OCI-LY7 (cell line): ENCODE results near the gene TEX14. TPM values are rescaled to one million over a fixed set of nuclear protein-coding genes. Genes with fewer than 3 reads are reported as not detected.

Source experiments
- BruUV-seq: library from RNA; stranded (reverse); fragments of 400-500 nt; replicated peaks from 2 replicates; lab custom pipeline; 2021; lab: Mats Ljungman, UMichigan
- CTCF ChIA-PET: fragments of 300-600 bp; sonication (Branson Sonifier 250); formaldehyde crosslinking; loops from one replicate; lab custom pipeline; 2022; ENCODE audit warnings: antibody characterized with exemption; ENCODE audit not compliant: unreplicated experiment; lab: Charles Lee
- POLR2A ChIA-PET: fragments of 300-600 bp; sonication (Branson Sonifier 250); formaldehyde crosslinking; loops from one replicate; lab custom pipeline; 2022; ENCODE audit warnings: antibody characterized with exemption; lab: Charles Lee
- DNase-seq: peaks from one replicate; pipeline ENCODE4 v3.0.0-alpha.2; 2015; ENCODE audit warnings: low spot score
- H2AFZ ChIP-seq: fragments of 200-600 bp; sonication (generic), shearing (Covaris generic); 2 replicates; pipeline ENCODE4 v1.6.1; 2014; ENCODE audit warnings: mild to moderate bottlenecking, antibody characterized with exemption, low read length, moderate library complexity
- H3K27ac ChIP-seq: fragments of 200-600 bp; sonication (generic); 2 replicates; pipeline ENCODE4 v1.5.1; 2014; ENCODE audit warnings: mixed run types, low read depth, mild to moderate bottlenecking, moderate library complexity, low read length, inconsistent platforms; ENCODE audit not compliant: poor library complexity, severe bottlenecking
- H3K36me3 ChIP-seq: fragments of 200-600 bp; sonication (generic); 2 replicates; pipeline ENCODE4 v1.6.1; 2014; ENCODE audit warnings: mild to moderate bottlenecking, antibody characterized with exemption, low read length, moderate library complexity, mixed read lengths; ENCODE audit not compliant: insufficient read depth
- H3K4me1 ChIP-seq: fragments of 200-600 bp; sonication (generic); 2 replicates; pipeline ENCODE4 v1.5.1; 2014; ENCODE audit warnings: mild to moderate bottlenecking, low read length; ENCODE audit not compliant: insufficient read depth, poor library complexity, severe bottlenecking
- H3K4me2 ChIP-seq: fragments of 200-600 bp; sonication (generic); 2 replicates; pipeline ENCODE4 v1.6.1; 2014; ENCODE audit warnings: mild to moderate bottlenecking, low read length
- H3K4me3 ChIP-seq: fragments of 200-600 bp; sonication (generic); 2 replicates; pipeline ENCODE4 v1.5.1; 2014; ENCODE audit warnings: mild to moderate bottlenecking, low read depth, low read length; ENCODE audit not compliant: poor library complexity, severe bottlenecking
- H3K79me2 ChIP-seq: fragments of 200-600 bp; sonication (generic); 2 replicates; pipeline ENCODE4 v1.6.1; 2016; ENCODE audit warnings: low read depth, mild to moderate bottlenecking, low read length, moderate library complexity, mixed read lengths; ENCODE audit not compliant: insufficient read depth
- H3K9me2 ChIP-seq: fragments of 200-600 bp; sonication (generic); 2 replicates; pipeline ENCODE4 v1.6.1; 2016; ENCODE audit warnings: mild to moderate bottlenecking, low read length, mixed read lengths; ENCODE audit not compliant: insufficient read depth
- H3K9me3 ChIP-seq: fragments of 200-600 bp; sonication (generic); 2 replicates; pipeline ENCODE4 v1.6.1; 2014; ENCODE audit warnings: mild to moderate bottlenecking, mixed run types, low read length, mixed read lengths
- H4K20me1 ChIP-seq: fragments of 200-600 bp; sonication (generic); 2 replicates; pipeline ENCODE4 v1.6.1; 2014; ENCODE audit warnings: mild to moderate bottlenecking, antibody characterized with exemption, low read length, moderate library complexity, mixed read lengths; ENCODE audit not compliant: insufficient read depth
- EZH2phosphoT487 ChIP-seq: fragments of 200-600 bp; sonication (generic); IDR thresholded peaks from 2 replicates; pipeline ENCODE4 v1.6.1; 2018; ENCODE audit warnings: low read depth, borderline replicate concordance, mild to moderate bottlenecking, mixed run types, antibody characterized with exemption, low read length, moderate library complexity, mixed read lengths
- intact Hi-C: fragments of 100-400 bp; cut with micrococcal nuclease; formaldehyde crosslinking; loops from one replicate; pipeline ENCODE4 v1.10.0; 2022; ENCODE audit not compliant: unreplicated experiment
- total RNA-seq, 2 experiments: library from RNA; depleted of rRNA in 1 of 2; stranded (reverse); fragments of >200 nt in 1 of 2; shearing (Covaris generic) in 1 of 2; gene quantifications; 2 replicates each; pipeline ENCODE4 v1.2.3, GENCODE V29; 2014 to 2022
- TF ChIP-seq, protein P1 (sequence below): fragments of 200-600 bp; sonication (generic); conservative IDR thresholded peaks from 2 replicates; pipeline ENCODE4 v1.5.1; 2014; ENCODE audit warnings: mild to moderate bottlenecking, antibody characterized with exemption, low read length, moderate library complexity, mixed read lengths

The TEX14 gene
- total RNA-seq, 2 experiments from 2014 or later = 0.69 to 2.3 TPM

DNA sequence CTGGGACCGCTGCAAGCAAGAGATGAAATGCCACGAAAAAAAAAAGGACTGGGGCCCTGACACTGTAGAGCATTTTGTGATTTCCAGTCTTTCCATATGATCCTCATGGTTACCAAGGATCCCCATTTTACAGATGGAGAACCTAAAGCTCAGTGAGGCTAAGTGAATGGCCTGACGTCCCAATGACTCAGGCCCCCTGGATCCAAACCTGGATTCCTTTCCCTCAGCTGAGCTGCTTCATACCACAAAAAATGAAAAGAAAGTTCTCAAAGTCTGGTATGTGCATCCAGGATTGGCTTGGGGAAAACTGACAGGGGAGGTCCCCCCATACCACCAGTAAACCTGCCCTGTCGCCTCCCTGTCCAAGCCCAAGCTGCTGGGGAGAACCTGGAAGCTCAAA lies 80.5 kb downstream of the TEX14 start:
- ChIA-PET CTCF (no interaction called here), POLR2A (interaction anchor here (0.6 kb wide), 1 partner anchor 17 kb away, joined by 4 read pairs; no protein-coding TSS in a partner anchor)
- no peaks in the 10 kb centered on the region for H3K36me3 ChIP-seq
- H3K4me3 ChIP-seq = no peak overlapping the region
- DNase-seq = no peak
- intact Hi-C loops = no loop called here
- no peaks in the 10 kb centered on the region for H3K9me2 ChIP-seq
- no peaks in the 10 kb centered on the region for H3K9me3 ChIP-seq
- no peak overlapping the region for H3K4me2 ChIP-seq
- no peak overlapping the region for H2AFZ ChIP-seq
- H3K79me2 ChIP-seq = no peaks in the 10 kb centered on the region
- no peak overlapping the region for H3K27ac ChIP-seq
- TF ChIP-seq EZH2phosphoT487 = no peak
- TF ChIP-seq, protein P1, sequence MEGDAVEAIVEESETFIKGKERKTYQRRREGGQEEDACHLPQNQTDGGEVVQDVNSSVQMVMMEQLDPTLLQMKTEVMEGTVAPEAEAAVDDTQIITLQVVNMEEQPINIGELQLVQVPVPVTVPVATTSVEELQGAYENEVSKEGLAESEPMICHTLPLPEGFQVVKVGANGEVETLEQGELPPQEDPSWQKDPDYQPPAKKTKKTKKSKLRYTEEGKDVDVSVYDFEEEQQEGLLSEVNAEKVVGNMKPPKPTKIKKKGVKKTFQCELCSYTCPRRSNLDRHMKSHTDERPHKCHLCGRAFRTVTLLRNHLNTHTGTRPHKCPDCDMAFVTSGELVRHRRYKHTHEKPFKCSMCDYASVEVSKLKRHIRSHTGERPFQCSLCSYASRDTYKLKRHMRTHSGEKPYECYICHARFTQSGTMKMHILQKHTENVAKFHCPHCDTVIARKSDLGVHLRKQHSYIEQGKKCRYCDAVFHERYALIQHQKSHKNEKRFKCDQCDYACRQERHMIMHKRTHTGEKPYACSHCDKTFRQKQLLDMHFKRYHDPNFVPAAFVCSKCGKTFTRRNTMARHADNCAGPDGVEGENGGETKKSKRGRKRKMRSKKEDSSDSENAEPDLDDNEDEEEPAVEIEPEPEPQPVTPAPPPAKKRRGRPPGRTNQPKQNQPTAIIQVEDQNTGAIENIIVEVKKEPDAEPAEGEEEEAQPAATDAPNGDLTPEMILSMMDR = no peak
- BruUV-seq = no TSS peak
- no peaks in the 10 kb centered on the region for H4K20me1 ChIP-seq
- no peaks in the 10 kb centered on the region for H3K4me1 ChIP-seq

DNA sequence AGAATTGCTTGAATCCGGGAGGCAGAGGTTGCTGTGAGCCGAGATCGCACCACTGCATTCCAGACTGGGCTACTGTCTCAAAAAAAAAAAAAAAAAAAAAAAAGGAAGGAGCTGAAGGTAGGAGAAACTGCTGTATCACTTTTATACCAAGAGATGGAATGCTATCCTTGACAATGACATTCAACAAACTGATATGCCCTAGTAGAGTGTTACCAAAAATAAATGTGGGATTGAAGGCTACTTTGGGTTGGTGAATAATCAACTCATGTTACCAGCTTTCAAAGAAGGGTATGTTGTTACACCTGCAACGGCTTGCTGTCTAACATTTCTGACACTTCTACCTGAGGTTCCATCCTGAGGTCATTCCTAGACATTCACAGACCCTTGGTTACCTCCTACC lies 84.9 kb downstream of the TEX14 start:
- H3K4me2 ChIP-seq = no peak overlapping the region
- ChIA-PET POLR2A (interaction anchor here (0.7 kb wide), 2 partner anchors 45 to 197 kb away, joined by 3 read pairs; no protein-coding TSS in a partner anchor), CTCF (no interaction called here)
- H3K4me3 ChIP-seq = no peak overlapping the region
- H3K9me3 ChIP-seq = no peaks in the 10 kb centered on the region
- no peak overlapping the region for H2AFZ ChIP-seq
- H4K20me1 ChIP-seq = no peaks in the 10 kb centered on the region
- no peaks in the 10 kb centered on the region for H3K9me2 ChIP-seq
- H3K27ac ChIP-seq = no peak overlapping the region
- intact Hi-C loops = no loop called here
- H3K79me2 ChIP-seq = no peaks in the 10 kb centered on the region
- no peak for DNase-seq
- H3K4me1 ChIP-seq = no peaks in the 10 kb centered on the region
- no peak for TF ChIP-seq EZH2phosphoT487
- TF ChIP-seq, protein P1 = no peak
- H3K36me3 ChIP-seq = no peaks in the 10 kb centered on the region
- BruUV-seq = no TSS peak

GRCh38 chr17:58605986-58606385 lies 85.9 kb downstream of the TEX14 start:
- no peak overlapping the region for H3K4me2 ChIP-seq
- no peaks in the 10 kb centered on the region for H3K4me1 ChIP-seq
- H3K9me3 ChIP-seq = no peaks in the 10 kb centered on the region
- H2AFZ ChIP-seq = no peak overlapping the region
- ChIA-PET POLR2A (interaction anchor here (0.8 to 1.0 kb wide), 2 partner anchors 10 to 25 kb away, joined by 3 read pairs; no protein-coding TSS in a partner anchor), CTCF (no interaction called here)
- intact Hi-C loops = no loop called here
- no peaks in the 10 kb centered on the region for H4K20me1 ChIP-seq
- no peak for TF ChIP-seq EZH2phosphoT487
- TF ChIP-seq, protein P1 = no peak
- no peaks in the 10 kb centered on the region for H3K79me2 ChIP-seq
- no peak for DNase-seq
- no TSS peak for BruUV-seq
- no peak overlapping the region for H3K27ac ChIP-seq
- H3K9me2 ChIP-seq = no peaks in the 10 kb centered on the region
- H3K4me3 ChIP-seq = no peak overlapping the region
- no peaks in the 10 kb centered on the region for H3K36me3 ChIP-seq
